Prostate gland (tissue), 2 donors: ENCODE results near the gene PXT1.

ENCODE experiments used
- POLR2A ChIP-seq: fragments of 450-650 bp; IDR thresholded peaks from one replicate; pipeline ENCODE4 v1.6.1; 2016; ENCODE audit warnings: antibody characterized with exemption, mild to moderate bottlenecking
- POLR2AphosphoS5 ChIP-seq: sonication (generic); formaldehyde crosslinking; IDR thresholded peaks from one replicate; pipeline ENCODE4 v1.6.1; 2017; ENCODE audit warnings: antibody characterized with exemption
- TF ChIP-seq, protein P1 (sequence below), 4 experiments: fragments of 200-600 bp in 2 of 4; fragments of 450-650 bp in 2 of 4; sonication (generic) in 2 of 4; IDR thresholded peaks; 1 replicate in 3 of 4; 2 replicates in 1 of 4; pipeline ENCODE4 v1.5.1; 2016 to 2019; ENCODE audit warnings: antibody characterized with exemption in 4 of 4, mild to moderate bottlenecking in 2 of 4, moderate library complexity in 2 of 4

DNA sequence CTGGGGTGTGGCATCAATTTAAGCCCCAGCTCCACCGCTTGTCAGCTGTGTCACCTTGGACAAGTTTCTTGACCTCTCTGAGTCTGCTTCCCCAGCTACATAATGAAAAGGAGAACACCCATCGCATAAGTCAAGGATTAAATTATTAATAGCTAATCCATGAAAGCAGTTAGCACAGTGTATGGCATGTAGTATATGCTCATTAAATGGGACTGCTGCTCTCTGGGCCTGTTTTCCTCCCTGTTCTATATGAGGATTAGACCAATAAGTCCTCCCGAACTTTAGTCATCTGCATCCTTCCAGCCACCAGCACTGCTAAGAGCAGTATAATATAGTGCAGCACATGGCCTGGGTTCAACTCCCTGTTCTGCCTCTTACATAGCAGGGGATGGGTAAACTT lies 74.9 kb downstream of the PXT1 start:
- TF ChIP-seq, protein P1, sequence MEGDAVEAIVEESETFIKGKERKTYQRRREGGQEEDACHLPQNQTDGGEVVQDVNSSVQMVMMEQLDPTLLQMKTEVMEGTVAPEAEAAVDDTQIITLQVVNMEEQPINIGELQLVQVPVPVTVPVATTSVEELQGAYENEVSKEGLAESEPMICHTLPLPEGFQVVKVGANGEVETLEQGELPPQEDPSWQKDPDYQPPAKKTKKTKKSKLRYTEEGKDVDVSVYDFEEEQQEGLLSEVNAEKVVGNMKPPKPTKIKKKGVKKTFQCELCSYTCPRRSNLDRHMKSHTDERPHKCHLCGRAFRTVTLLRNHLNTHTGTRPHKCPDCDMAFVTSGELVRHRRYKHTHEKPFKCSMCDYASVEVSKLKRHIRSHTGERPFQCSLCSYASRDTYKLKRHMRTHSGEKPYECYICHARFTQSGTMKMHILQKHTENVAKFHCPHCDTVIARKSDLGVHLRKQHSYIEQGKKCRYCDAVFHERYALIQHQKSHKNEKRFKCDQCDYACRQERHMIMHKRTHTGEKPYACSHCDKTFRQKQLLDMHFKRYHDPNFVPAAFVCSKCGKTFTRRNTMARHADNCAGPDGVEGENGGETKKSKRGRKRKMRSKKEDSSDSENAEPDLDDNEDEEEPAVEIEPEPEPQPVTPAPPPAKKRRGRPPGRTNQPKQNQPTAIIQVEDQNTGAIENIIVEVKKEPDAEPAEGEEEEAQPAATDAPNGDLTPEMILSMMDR (IDR thresholded peaks at IDR 0.05), result no peak
- TF ChIP-seq POLR2A, result no peak
- TF ChIP-seq POLR2AphosphoS5, result no peak
